Stimulated activated CD4-positive, alpha-beta T cell treated with anti-CD3 and anti-CD28 coated beads, TNF-alpha, amount 100 ng/mL, for 48 hours (primary cell): ENCODE results near the gene RAB30.

Experiments used
- DNase-seq, 3 donors: peaks; one replicate each; pipeline ENCODE4 v3.0.0-alpha.2; 2020; ENCODE audit warnings: low read depth in 3 of 3

Gene RAB30

GRCh38 chr11:83071567-83072349 lies at the start of gene RAB30:
Gene RAB30 (minus strand): TSS chr11:83071897. CDS start chr11:82997316, 74,581 bp downstream.
- peak; percentile 86 to 93 (median 86) for DNase-seq

GRCh38 chr11:83120327-83120726 lies 48.6 kb upstream of the RAB30 start:
- no peak for DNase-seq

- DNase-seq: no peak
Measured at GRCh38 chr11:83119216-83119615, 47.5 kb upstream of the RAB30 start.

- no peak for DNase-seq
Measured at GRCh38 chr11:83118814-83119213, 47.1 kb upstream of the RAB30 start.

GRCh38 chr11:83116015-83116641 lies 44.4 kb upstream of the RAB30 start:
- no peak for DNase-seq

- no peak for DNase-seq
Measured at GRCh38 chr11:83115551-83115950, 43.9 kb upstream of the RAB30 start.

- no peak for DNase-seq
Measured at GRCh38 chr11:83115026-83115425, 43.3 kb upstream of the RAB30 start.

GRCh38 chr11:83112886-83113285 lies 41.2 kb upstream of the RAB30 start:
- no peak for DNase-seq

GRCh38 chr11:83105168-83105567 lies 33.5 kb upstream of the RAB30 start:
- DNase-seq: no peak

- no peak for DNase-seq
Measured at GRCh38 chr11:83102834-83103233, 31.1 kb upstream of the RAB30 start.

- no peak for DNase-seq
Measured at GRCh38 chr11:83097429-83098075, 25.9 kb upstream of the RAB30 start.

GRCh38 chr11:83093634-83094033 lies 21.9 kb upstream of the RAB30 start:
- DNase-seq: no peak

GRCh38 chr11:83092488-83093384 lies 21.0 kb upstream of the RAB30 start:
- no peak for DNase-seq

GRCh38 chr11:83088965-83089364 lies 17.3 kb upstream of the RAB30 start:
- no peak for DNase-seq

GRCh38 chr11:83087035-83087434 lies 15.3 kb upstream of the RAB30 start:
- no peak for DNase-seq

- DNase-seq: no peak
Measured at GRCh38 chr11:83079820-83080219, 8.1 kb upstream of the RAB30 start.

GRCh38 chr11:83078269-83078668 lies 6.6 kb upstream of the RAB30 start:
- DNase-seq: no peak

- no peak for DNase-seq
Measured at GRCh38 chr11:83073884-83074283, 2.2 kb upstream of the RAB30 start.

- DNase-seq: no peak
Measured at GRCh38 chr11:83073258-83073657, 1.6 kb upstream of the RAB30 start.

- DNase-seq: no peak
Measured at GRCh38 chr11:83072350-83073242, 899 bp upstream of the RAB30 start.
